Skeletal muscle satellite cell (primary cell): Measurements from ENCODE around the gene MTMR2.

ENCODE experiments used
- H3K27me3 ChIP-seq: 2 replicates; pipeline ENCODE4 v1.7.0; 2013; ENCODE audit warnings: low read length; ENCODE audit not compliant: control insufficient read depth, insufficient read depth
- H3K36me3 ChIP-seq: 2 replicates; pipeline ENCODE4 v1.7.0; 2013; ENCODE audit warnings: mild to moderate bottlenecking, control low read depth, low read length; ENCODE audit not compliant: insufficient read depth
- H3K4me1 ChIP-seq: 2 replicates; pipeline ENCODE4 v1.7.0; 2013; ENCODE audit warnings: low read length; ENCODE audit not compliant: control insufficient read depth, insufficient read depth
- H3K4me2 ChIP-seq: 2 replicates; pipeline ENCODE4 v1.7.0; 2013; ENCODE audit warnings: mild to moderate bottlenecking, low read length
- H3K4me3 ChIP-seq: 2 replicates; pipeline ENCODE4 v1.7.0; 2013; ENCODE audit warnings: low read length
- H3K9ac ChIP-seq: 2 replicates; pipeline ENCODE4 v1.7.0; 2013; ENCODE audit warnings: mild to moderate bottlenecking, low read depth, low read length, moderate library complexity
- H3K9me3 ChIP-seq: replicated peaks from 2 replicates; pipeline ENCODE4 v1.7.0; 2013; ENCODE audit warnings: mild to moderate bottlenecking, control low read depth, low read length

Gene MTMR2

DNA sequence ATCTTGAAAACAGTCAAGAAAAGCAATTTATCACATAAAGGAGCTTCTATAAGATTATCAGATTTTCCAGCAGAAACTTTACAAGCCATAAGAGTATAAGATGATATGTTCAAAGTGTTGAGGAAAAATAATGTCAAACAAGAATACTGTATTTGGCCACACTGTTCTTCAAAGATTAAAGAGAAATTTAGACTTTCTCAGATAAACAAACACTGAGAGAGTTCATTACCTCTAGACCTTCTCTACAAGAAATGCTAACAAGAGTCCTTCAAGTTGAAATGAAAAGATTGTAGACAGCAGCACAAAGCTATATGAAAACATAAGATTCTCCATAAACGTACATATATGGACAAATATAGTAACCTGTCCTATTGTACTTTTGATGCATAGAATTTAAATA lies 8.0 kb upstream of the MTMR2 start:
- Histone ChIP-seq H3K4me1 (no peaks in the 10 kb centered on the region), H3K4me2 (no peak overlapping the region), H3K27me3 (no peaks in the 10 kb centered on the region), H3K9ac (no peak overlapping the region), H3K36me3 (no peaks in the 10 kb centered on the region), H3K9me3 (no peaks in the 10 kb centered on the region), H3K4me3 (no peak overlapping the region)

- H3K36me3 ChIP-seq, result no peaks in the 10 kb centered on the region
- no peaks in the 10 kb centered on the region for H3K27me3 ChIP-seq
- no peaks in the 10 kb centered on the region for H3K4me1 ChIP-seq
- H3K9ac ChIP-seq, result no peak overlapping the region
- no peak overlapping the region for H3K4me2 ChIP-seq
- no peak overlapping the region for H3K4me3 ChIP-seq
- no peaks in the 10 kb centered on the region for H3K9me3 ChIP-seq
Measured at GRCh38 chr11:95930948-95931347, 7.0 kb upstream of the MTMR2 start.

DNA sequence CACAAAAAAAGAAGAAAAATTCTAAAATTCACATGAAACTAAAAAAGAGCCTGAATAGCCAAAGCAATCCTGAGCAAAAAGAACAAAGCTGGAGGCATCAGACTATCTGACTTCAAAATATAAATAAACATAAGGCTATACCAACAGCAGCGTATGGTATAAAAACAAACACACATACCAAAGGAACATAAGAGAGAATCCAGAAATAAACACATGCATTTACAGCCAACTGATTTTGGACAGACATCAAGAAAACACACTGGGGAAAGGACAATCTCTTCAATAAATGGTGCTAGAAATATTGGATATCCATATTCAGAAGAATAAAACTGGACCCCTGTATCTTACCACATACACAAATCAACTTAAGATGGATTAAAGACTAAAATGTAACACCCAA lies 2.8 kb upstream of the MTMR2 start:
- no peak overlapping the region for H3K9ac ChIP-seq
- no peaks in the 10 kb centered on the region for H3K9me3 ChIP-seq
- H3K36me3 ChIP-seq, result no peaks in the 10 kb centered on the region
- no peak overlapping the region for H3K4me2 ChIP-seq
- H3K4me3 ChIP-seq, result no peak overlapping the region
- H3K27me3 ChIP-seq, result no peaks in the 10 kb centered on the region
- peaks cover 18% of the 10 kb centered on the region for H3K4me1 ChIP-seq

GRCh38 chr11:95925011-95925410 lies 1.1 kb upstream of the MTMR2 start:
- no peaks in the 10 kb centered on the region for H3K27me3 ChIP-seq
- H3K4me1 ChIP-seq, result peaks cover 24% of the 10 kb centered on the region
- no peaks in the 10 kb centered on the region for H3K9me3 ChIP-seq
- H3K4me3 ChIP-seq, result peak overlapping the region; percentile 93
- peak overlapping the region; percentile 98 for H3K9ac ChIP-seq
- H3K36me3 ChIP-seq, result no peaks in the 10 kb centered on the region
- H3K4me2 ChIP-seq, result peak overlapping the region; percentile 93

DNA sequence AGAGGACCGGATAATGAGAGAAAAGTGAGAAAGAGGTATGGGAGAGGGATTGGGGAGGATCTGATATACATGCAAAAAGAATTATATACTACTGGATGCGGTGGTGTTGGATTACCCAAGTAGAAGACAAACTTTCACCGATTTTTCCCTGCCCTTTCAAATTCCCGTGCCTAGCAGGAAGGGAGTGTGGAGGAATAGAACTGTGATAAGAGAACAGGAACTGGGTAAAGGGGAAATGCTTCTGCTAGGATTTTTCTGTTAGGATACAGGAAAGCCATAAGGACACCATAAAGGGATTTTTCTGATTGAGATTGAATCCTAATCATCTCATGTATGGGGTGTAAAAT lies 480 bp upstream of the MTMR2 start:
- peak overlapping the region; percentile 98 for H3K9ac ChIP-seq
- peaks cover 24% of the 10 kb centered on the region for H3K4me1 ChIP-seq
- peak overlapping the region; percentile 93 for H3K4me2 ChIP-seq
- no peaks in the 10 kb centered on the region for H3K36me3 ChIP-seq
- H3K9me3 ChIP-seq, result no peaks in the 10 kb centered on the region
- H3K27me3 ChIP-seq, result no peaks in the 10 kb centered on the region
- peak overlapping the region; percentile 93 for H3K4me3 ChIP-seq

GRCh38 chr11:95923439-95923727 lies 524 bp downstream of the MTMR2 start:
- H3K27me3 ChIP-seq, result no peaks in the 10 kb centered on the region
- H3K9ac ChIP-seq, result peak overlapping the region; percentile 98
- no peaks in the 10 kb centered on the region for H3K9me3 ChIP-seq
- no peaks in the 10 kb centered on the region for H3K36me3 ChIP-seq
- H3K4me1 ChIP-seq, result peaks cover 24% of the 10 kb centered on the region
- peak overlapping the region; percentile 93 for H3K4me2 ChIP-seq
- peak overlapping the region; percentile 93 for H3K4me3 ChIP-seq

DNA sequence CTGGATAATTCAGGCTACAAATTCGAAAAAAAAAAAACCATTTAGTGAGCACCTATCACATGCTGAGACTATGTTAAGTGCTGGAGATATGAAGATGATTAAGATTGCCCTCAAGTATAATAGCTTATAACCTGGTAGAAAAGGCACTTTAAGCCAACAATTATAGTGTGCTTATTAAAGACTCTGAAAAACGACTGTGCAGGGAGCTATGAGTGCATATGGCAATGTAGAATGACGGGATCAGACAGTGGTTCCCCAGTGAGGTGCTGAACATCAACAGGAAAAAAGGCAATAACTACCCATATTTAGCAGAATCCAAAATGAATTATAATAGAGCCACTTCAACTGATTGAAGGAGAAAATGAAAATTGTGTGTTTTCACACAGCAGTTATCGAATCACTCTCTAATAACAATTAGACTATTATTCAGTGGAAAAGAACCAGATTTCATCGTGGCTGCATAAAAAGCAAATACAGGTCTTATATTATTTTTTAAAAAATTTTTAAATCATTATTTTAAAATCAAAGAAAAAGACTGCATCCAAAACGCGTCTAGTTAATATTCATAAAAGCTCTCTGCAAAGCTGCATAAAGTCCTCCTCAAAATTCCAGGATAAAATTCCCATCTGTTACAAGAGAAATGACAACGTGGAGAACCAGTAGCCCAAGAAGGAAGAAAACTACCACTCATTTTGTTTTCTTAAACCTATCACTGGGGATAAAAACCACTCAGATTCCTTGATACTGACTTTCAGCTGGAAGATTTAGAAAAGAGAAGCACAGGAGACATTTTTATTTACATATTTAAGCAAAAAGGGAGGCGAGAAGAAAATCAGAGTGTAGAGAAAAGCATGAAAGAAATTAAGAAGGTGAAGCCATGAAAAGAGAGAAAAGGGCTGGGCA lies 1.1 kb downstream of the MTMR2 start:
- H3K36me3 ChIP-seq, result no peaks in the 10 kb centered on the region
- H3K4me2 ChIP-seq, result peak overlapping the region; percentile 93
- H3K4me1 ChIP-seq, result peaks cover 24% of the 10 kb centered on the region
- H3K9me3 ChIP-seq, result no peaks in the 10 kb centered on the region
- peak overlapping the region; percentile 98 for H3K9ac ChIP-seq
- H3K4me3 ChIP-seq, result peak overlapping the region; percentile 93
- H3K27me3 ChIP-seq, result no peaks in the 10 kb centered on the region

DNA sequence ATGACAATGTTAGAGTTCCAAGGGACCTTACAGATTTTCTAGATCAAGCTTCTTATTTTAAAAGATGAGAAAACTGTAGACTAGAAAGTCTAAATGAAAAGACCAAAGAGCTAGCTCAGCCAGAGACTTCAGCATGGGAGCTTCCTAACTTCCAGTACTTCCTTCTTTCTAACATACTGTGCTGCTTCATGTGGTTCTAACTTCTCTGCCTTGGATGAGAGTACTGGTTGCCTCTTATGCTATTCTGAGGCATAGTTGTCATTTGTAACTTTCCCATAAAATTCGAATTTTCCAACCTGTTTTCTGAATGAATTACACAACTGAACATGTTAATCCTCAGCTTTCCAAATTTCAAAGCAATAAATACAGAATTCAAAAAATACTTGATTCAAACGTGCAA lies 1.8 kb downstream of the MTMR2 start:
- Histone ChIP-seq H3K36me3 (no peaks in the 10 kb centered on the region), H3K27me3 (no peaks in the 10 kb centered on the region), H3K9me3 (no peaks in the 10 kb centered on the region), H3K4me2 (peak overlapping the region; percentile 93), H3K4me3 (peak overlapping the region; percentile 93), H3K9ac (peak overlapping the region; percentile 98), H3K4me1 (peaks cover 24% of the 10 kb centered on the region)

DNA sequence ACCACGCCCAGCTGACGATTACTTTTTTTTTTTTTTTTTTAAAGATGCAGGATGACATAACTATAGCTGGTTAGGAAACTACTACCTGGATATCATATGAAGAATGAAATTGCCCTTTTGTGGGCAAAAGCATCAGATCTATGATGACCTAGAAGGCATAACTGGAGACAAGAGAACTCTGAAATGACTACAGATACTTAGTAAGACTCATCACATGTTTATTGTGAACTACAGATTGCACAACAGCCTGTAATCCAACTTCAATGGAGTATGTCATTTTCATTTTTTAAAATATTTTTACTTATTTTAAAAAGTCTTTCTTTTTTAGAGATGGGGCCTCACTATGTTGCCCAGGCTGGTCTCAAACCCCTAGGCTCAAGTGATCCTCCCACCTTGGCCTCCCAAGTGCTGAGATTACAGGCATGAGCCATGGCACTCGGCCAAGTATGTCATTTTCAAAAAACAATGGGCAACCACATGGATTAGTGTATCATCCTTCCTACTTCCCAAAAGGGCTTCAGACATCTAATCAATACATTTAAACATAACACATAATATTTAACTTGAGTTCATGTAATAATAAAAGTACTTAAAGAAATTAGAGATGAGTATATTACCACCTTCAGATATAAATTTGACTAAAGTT lies 3.3 kb downstream of the MTMR2 start:
- no peaks in the 10 kb centered on the region for H3K9me3 ChIP-seq
- H3K9ac ChIP-seq, result no peak overlapping the region
- H3K4me3 ChIP-seq, result no peak overlapping the region
- peaks cover 24% of the 10 kb centered on the region for H3K4me1 ChIP-seq
- no peaks in the 10 kb centered on the region for H3K27me3 ChIP-seq
- no peaks in the 10 kb centered on the region for H3K36me3 ChIP-seq
- H3K4me2 ChIP-seq, result no peak overlapping the region

DNA sequence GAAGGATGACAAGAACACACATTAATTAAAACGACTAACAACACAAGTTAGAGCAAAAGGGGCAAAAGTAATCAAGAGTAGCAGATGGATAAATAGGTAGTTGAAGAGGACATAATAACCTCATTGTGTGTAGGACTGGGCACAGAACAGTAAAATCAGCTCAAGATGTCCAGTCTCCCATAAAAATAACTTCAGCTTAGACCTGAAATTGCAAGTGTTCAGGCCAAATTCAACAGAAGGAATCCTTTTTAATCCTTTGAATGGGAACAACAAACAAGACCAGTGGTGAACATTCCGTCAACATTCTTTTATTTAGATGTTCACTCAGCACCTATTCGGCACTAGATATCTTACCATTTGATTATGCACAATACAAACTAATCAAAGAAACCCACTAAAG lies 4.4 kb downstream of the MTMR2 start:
- peaks cover 17% of the 10 kb centered on the region for H3K4me1 ChIP-seq

GRCh38 chr11:95918720-95919119 lies 5.2 kb downstream of the MTMR2 start:
- no peak overlapping the region for H3K4me3 ChIP-seq
- no peak overlapping the region for H3K9ac ChIP-seq
- H3K4me1 ChIP-seq, result peaks cover 23% of the 10 kb centered on the region
- H3K36me3 ChIP-seq, result no peaks in the 10 kb centered on the region
- no peaks in the 10 kb centered on the region for H3K27me3 ChIP-seq
- H3K4me2 ChIP-seq, result no peak overlapping the region
- no peaks in the 10 kb centered on the region for H3K9me3 ChIP-seq

More for the DNA sequence above, 4.4 kb downstream of the MTMR2 start:
- no peak overlapping the region for H3K4me2 ChIP-seq
- H3K9me3 ChIP-seq, result no peaks in the 10 kb centered on the region
- no peak overlapping the region for H3K9ac ChIP-seq
- H3K36me3 ChIP-seq, result no peaks in the 10 kb centered on the region
- no peak overlapping the region for H3K4me3 ChIP-seq
- H3K27me3 ChIP-seq, result no peaks in the 10 kb centered on the region

DNA sequence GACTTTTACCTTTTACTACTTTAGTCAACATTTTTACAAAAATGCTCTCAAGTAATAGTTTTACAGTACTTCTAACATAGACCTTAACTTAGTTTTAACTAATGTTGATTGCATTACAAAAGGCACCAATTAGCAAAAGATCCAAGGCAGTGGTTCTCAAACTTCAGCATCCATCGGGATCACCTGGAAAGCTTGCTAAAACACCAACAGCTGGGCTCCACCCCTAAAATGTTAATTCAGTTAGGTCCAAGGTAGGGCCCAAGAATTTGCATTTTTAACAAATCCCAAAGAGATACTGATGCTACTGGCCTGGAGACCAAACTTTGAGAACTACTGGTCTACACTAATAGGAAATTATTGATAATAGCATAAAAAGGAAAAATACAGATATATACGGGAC lies 5.9 kb downstream of the MTMR2 start:
- Histone ChIP-seq H3K9me3 (no peaks in the 10 kb centered on the region), H3K4me2 (no peak overlapping the region), H3K4me1 (peaks cover 30% of the 10 kb centered on the region), H3K27me3 (no peaks in the 10 kb centered on the region), H3K36me3 (no peaks in the 10 kb centered on the region), H3K4me3 (no peak overlapping the region), H3K9ac (no peak overlapping the region)
